HuH-7.5 (cell line): Measurements from ENCODE around the gene SLC22A3.
"Not testable (repeated sequence)": the region's sequence is repeated elsewhere in the genome, so short reads cannot be mapped to it uniquely, and the experiment has no call there.

Experiments
- DNase-seq: peaks from one replicate; pipeline ENCODE4 v3.0.0; 2011; ENCODE audit warnings: low spot score

The SLC22A3 gene

DNA sequence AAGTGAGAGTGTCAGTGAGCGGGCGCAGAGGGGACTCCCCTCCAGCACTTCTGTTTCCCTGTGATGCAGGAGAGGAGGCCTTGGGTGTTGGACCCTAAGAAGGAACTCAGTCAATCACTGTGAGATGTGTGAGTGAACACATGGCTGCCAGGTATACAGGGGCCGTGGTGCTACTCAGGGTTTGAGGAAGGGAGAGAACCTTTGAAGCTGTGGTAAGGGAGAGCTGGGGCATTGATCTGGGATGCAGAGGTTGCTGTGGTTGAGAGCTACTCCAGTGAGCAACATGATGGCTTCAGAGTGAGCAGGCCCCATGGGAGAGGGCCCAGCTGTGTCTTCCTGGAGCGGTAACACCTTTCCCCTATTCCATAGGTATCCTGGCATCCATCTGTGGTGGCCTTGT, 99.2 kb downstream of the SLC22A3 start:
- DNase-seq: no peak

DNA sequence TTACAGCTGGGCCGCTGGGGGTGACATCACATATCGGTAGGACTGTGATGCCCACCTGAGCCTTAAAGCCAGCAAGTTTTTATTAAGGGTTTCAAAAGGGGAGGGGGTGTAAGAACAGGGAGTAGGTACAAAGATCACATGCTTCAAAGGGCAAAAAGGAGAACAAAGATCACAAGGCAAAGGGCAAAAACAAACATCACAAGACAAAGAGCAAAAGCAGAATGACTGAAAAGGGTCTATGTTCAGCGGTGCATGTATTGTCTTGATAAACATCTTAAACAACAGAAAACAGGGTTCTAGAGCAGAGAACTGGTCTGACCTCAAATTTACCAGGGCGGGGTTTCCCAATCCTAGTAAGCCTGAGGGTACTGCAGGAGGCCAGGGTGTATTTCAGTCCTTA, 101.6 kb downstream of the SLC22A3 start:
- not testable (repeated sequence) for DNase-seq

DNA sequence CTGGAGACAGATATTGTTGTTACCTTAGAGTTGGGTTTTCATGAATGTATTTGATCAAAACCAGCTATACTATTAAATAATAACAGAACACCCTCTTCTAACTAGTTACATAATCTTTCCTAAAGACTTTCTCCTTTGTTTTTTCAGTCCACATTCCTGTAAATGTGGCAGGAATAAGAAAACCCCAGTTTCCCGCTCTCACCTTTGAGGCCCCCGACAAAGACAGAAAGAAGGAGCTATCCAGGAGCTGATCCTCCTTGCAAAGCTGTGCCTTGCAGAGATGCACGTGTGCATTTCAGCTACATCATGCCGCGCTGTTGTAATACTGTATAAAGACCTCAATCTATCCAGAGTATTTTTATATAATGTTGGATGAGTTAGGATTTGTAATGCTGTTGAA, 102.7 kb downstream of the SLC22A3 start:
- no peak for DNase-seq

DNA sequence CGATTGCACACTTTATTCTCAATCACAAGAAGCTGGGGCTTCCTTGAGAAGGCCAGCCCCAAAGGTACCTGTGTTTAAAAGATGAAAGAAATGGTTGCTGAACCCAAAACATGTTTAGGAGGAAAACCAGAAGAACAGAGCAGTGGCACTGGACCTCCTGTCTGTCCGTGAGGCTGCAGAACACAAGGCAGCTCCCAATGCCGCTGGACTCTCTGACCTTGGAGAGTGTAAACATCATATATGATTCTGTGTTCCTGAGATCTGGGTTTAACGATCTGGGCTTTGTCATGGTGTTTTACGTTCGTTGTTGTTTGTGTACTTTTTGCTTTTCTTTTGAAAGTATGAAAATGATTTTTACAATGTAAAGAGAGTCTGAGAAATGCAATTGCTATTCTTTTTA, 106.1 kb downstream of the SLC22A3 start:
- no peak for DNase-seq

DNA sequence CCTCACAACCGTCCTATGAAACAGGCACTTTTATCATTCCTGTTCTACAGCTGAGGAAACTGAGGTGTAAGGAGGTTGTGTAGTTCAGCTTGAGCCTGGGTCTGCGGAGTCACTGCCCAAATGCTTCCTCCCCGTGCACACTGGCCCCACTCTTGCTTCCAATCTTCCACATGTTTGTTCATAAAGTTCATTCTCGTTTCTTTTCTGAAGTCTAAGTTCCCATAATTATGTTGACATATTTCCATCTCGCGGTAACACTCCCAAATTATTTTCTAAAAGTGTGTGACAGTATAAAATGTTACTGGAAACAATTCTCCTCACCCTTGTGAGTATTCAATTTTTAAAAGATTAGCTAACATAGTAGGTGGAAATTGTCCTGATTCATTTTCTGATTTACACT, 106.9 kb downstream of the SLC22A3 start:
- no peak for DNase-seq

DNA sequence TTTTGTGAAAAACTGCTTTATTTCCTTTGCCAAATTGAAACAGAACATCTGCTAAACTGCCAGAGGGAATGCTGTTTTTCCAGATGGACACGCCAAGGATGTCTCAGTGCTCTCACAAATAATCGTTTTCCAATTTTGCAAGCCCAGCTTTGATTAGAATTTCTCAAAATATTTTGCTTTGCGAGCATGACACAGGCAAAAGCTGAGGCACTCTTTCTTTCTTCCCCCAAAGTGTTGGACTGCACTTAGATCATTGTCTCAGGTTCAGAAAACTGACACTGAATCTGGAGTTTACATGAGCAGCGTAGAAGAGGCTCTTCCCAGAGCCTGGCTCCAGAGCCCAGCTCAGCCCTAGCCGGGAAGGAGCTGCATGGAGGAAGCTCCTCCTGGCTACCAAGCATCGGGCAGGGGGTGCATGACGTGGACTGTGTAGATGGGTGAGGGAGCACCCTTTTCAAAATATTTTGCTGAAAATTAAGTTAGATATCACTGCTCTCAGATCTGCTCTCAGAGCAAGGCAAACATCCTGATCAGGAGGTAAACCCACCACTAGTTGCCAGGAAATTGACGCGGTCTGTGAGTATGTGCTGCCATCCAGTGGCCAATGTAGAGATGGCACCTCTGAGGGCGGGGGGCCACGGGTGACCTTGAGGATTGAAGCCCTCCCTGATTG, 107.5 kb downstream of the SLC22A3 start:
- peak; percentile 27 for DNase-seq

DNA sequence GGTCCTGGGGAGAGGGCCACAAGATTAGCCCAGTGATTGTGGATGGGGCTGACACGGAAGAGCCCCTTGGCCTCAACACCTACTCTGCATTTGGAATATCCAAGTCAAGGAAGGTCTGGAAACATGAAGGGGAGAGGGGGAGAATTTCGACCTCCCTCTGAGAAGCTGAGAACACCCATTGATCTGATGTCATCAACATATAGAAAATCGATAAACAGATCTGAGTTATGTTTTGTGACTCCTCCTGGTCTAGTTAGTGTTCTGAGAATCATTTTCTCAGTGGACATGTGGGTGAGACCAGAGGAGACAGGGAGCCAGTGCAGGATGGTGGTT, 108.0 kb downstream of the SLC22A3 start:
- DNase-seq: no peak

DNA sequence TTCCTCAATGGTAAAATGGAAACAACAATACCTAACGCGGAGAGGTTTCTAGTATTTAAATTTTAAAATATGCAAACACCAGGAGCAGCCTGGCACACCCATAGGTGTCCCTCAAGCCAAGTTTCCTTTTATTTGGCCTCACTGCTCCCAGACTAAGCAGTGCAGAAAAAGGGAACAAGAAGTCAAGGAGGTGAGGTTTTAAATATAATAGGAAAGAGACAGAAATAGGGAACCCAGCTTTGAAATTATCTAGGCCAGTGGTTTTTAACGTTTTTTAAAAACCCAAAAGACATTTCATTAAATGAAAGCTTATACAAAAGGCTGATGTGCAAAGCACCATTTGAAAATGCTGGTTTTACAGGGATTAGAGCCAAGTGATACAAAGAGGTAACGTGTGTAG, 109.6 kb downstream of the SLC22A3 start:
- DNase-seq: no peak

DNA sequence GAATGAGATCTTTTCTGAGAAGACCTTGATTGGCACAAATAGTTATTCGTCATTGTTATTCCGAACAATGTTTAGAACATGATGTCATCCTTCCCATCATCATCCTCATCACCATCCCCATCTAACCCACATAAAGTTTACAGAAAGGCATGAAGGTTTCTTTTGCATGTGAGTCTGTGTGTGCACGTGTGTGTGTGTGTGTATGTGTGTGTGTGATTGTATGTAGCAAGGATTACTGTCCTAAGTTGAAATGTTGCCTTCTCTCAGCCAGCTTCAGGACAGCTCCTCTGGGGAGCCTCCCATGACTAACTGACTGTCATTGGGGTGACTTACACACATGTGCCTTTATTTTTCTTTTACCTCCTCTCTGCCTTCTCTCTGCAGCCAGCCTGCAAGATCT, 113.5 kb downstream of the SLC22A3 start:
- no peak for DNase-seq

DNA sequence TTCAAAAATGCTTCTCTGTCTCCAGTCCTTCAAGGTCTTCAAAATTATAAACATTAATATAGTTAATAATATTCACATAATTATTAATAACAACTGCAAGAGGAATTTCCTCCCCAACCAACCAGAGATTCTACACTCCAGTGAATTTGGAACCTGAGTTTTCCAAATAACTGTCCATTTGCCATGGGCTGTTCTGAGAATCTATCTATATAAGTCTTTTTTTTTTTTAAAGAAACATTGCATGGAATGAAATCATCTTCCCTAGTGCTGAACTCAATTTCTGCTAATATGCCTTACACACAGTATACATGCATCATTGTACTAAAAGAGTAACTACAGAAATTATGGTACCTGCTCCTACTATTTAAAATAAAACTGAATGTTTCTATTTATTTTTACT, 113.9 kb downstream of the SLC22A3 start:
- no peak for DNase-seq

DNA sequence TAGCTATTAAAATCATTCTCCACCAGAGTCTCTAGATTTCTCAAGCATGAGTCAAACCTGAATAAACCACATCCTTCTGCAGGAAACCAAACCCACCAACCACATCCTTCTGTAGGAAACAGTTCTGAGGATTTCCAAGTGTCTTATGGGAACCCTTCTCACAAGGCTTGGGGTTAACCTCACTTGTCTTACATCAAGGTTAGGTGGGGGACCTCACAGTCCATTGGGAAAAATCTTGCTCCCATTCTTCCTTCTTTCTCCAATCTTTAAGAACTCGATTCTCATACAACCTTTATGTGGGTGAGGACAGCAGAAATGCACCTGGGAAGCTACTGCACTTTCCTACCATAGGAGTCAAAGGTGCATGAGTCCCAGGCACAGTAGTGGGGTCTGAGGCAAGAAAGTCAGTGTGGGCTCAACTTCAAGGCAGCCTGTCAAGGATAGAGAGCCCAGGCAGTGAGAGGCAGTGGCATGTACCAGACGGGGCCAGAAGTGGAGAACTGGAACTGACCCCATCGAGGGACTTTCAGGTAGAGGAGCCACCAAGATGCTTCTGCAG, 114.5 kb downstream of the SLC22A3 start:
- no peak for DNase-seq

DNA sequence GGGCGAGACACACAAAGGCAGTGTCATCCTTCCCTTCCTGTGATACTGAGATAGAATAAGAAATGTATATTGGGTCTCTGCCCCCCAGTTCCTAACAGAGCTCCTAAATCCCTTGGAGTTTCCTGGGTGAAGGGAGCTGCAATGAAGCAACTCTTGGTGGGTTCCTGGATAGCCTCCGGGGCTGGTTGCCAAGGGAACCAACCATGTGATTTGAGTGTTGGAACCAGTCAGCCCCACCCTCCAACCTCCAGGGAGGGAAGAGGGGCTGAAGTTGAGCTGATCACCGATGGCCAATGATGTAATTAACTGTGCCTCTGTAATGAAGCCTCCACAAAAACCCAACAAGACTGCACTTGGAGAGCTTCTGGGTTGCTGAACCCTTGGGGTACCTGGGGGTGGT, 116.6 kb downstream of the SLC22A3 start:
- no peak for DNase-seq

DNA sequence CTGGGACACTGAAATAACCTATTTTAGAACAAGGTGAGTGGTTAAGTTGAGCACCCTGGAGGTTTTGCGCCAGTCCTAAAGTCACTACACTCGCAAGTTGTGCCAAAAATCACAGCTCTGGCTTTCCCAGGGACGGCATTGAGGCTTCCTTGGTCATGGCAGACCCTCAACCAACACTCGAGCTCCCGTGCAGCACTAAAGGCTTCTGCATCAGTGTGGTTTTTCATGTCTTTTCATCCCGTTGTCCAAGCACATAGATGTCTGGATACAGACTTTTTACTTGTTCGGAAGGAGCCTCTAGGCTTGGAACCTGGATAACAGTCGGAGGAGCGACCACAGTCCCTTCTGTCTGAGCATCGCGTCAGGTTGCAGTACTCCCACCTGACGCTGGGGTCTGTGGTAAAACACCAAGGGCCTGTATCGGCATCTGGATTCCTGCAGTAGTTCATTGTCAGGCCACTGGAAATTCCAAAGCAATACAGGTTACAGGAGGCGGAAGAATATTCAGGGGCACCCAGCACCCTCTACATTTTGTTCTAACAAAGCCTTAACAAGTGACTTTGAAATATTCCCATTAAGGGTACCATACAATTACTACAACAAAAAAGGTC, 119.2 kb downstream of the SLC22A3 start:
- not testable (repeated sequence) for DNase-seq

DNA sequence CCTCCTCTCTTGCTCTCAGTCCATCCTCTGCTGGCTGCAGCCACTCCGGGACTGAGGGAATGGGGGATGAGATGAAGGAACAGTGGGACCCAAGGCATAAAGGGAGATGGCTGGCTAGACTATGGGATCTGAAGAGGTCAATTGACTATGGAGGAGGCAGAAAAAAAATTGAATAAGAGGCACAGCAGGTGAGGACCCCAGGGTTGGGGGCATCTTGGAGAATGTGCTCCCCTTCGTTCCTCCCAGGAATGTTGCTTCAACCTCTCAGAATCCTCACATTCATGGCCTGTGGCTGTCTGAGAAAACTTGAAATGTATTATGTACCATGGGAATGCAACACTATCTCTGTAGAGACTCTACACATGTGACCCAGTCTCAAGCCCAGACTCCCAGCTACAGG, 121.0 kb downstream of the SLC22A3 start:
- DNase-seq: no peak

DNA sequence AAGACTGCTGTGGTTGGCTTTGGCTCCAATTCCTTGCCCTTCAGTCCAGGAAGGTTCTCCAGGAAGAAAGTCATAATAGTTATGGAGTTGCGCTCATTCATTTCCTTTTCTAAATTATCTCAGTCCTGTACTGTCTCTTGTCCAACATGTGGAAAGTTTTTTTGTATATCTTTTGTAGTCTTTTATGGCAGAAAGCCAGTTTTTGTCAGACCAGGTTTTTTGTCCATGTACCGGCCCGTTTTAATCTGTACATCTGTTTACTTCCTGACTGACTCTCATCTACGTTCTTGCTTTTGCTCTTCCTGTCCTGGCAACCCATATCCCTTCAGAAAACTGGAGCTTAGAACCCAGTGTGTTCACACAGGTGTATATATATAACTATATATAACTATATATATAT, 127.9 kb downstream of the SLC22A3 start:
- not testable (repeated sequence) for DNase-seq

DNA sequence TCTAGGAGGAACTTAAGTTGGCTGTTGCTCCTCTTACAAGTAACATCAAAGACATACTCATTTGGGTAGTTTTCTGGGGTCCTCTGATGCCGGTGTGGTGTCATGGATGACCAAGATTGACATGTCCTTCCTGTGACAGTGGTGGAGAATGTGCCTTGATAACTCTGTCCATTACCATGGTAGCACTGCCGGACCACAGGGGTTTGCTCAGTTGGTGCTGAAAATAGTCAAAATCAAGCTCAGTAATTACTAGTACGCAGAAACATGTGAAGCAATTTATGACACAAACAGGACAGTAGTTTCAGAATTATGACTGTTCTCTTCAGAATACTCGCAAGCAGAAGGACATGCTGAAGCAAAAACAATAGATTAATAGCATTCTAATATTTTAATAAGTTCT, 128.9 kb downstream of the SLC22A3 start:
- not testable (repeated sequence) for DNase-seq

DNA sequence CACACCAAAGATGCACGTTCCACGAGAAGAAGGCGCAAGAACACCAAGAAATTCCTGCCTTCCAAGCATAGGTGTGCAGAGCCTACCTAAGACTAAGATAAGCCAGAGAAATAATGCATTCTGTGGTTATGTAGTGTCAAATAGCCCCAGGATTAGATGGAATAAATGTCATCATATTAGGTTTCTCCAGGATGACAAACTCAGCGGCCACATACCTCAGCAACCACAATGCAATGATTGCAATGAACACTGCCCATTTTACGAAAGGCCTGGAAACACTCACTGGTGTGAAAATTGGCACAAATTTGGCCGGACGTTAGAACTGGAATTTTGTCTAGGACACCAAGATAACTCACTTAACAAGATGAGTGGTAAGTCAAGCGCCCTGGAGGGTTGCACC, 129.7 kb downstream of the SLC22A3 start:
- no peak for DNase-seq

DNA sequence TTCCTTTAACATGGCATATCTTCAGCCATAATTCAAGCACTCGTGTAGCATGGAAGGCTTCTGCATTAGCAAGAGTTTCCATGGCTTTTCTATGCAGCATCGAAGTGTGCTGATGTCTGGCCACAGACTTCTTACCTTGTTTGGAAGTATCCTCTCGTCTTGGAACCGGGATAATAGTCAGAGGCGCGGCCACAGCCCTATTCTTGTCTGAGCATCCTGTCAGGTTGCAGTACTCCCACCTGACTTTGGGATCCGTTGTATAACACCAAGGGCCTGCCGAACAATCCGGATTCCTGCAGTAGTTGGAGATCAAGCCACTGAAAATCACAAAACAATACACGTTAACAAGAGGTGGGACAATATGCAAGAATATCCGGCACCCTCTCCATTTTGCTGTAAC, 138.9 kb downstream of the SLC22A3 start:
- DNase-seq: no peak

DNA sequence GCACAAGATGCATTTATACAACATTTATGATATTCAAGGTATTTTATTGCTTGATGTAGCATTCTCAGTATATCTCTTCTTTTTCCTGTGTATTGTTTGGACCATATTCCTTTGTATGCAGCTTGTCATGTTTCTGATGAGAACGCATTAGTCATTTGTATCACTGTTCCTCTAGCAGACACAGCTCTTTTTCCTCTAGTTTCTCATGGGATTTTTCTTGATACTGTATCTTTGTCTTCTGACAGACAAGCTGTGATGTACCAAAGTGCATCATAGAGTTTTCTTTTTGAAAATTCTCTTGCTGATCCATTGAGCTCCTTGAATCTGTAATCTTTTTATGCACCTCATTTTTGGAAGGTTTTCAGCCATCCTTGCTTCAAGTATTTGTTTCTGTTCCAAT, 140.9 kb downstream of the SLC22A3 start:
- DNase-seq: no peak

DNA sequence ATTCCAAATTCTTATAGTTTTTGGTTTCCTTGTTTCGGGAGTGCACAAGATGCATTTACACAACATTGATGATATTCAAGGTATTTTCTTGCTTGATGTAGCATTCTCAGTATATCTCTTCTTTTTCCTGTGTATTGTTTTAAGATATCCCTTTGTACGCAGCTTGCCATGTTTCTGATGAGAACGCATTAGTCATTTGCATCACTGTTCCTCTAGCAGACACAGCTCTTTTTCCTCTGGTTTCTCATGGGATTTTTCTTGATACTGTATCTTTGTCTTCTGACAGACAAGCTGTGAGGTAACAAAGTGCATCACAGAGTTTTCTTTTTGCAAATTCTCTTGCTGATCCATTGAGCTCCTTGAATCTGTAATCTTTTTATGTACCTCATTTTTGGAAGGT, 146.4 kb downstream of the SLC22A3 start:
- DNase-seq: no peak

DNA sequence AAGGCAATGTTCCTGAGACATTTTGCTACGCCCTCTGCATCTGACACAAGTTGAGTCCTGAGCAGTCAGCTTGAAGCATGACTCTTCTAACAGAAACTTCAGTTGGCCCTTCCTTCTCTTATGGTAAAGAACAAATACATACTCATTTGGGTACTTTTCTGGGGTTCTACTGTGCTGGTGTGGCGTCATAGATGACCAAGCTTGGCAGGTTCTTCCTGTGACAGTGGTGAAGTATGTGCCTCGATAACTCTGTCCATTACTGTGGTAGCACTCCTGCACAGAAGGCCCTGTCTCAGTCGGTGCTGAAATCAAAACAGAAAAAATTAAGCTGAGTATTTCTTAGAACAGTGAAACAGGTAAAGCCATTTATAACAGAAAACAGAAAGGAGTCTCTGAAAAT, 152.5 kb downstream of the SLC22A3 start:
- DNase-seq: no peak
